ENCODE measurements around the gene ARHGEF28.

Gene ARHGEF28

GRCh38 chr5:73822278-73822988, 196.4 kb downstream of the ARHGEF28 start:
- DNase-seq, result no peak

DNA sequence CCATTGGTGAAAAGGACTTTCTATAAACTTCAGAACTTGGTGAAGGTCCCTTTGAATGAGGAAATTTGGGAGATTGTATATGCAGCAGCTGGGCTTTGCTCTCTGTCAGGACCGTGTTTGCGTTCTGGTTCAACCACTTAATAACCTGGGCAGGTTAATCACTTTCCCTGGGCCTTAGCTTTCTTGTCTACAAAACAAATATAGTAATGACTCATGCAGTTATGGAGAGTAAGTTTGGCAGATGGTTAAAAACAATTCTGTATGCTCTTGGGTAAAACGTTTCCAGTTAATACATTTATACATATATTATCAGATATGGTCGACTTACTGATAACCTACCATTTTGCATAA, 197.0 kb downstream of the ARHGEF28 start:
- no peak for DNase-seq

DNA sequence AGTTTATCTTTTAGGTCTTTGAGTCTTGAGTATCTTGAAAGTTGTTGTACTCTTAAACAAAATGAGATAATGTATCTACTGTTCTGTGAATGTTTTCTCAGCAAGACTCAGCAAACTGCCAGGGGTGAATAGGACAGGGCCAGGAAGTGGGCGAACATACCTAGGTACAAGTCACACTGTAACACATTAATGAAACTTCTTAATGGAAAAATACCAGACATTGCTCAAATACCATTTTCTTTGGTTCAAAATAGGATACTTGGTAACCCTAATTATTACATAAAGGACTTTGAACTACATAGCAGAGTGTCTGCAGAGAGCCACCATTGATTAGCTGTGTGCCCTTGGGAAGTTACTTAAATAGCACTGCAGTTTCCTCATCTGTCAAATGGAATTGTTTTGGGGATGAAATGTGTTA, 197.5 kb downstream of the ARHGEF28 start:
- no peak for DNase-seq

GRCh38 chr5:73825199-73825598, 199.2 kb downstream of the ARHGEF28 start:
- no peak for DNase-seq

DNA sequence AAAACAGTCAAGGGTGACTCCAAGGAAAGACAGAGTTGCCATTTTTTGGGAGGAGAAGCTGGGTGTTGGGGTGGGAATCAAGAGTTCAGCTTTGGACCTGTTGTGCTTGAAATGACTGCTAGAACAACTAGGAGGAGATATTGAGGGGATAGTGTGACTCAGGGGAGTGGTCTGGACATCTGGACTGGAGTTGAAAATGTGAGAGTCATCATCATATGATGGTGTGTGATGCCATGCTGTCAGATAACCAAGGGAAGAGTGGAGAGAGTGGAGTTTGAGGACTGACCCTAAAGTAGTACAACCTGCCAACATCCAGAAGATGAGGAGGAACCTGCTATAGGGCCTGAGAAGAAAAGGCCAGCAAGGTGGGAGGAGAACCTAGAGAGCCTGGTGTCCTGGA, 199.7 kb downstream of the ARHGEF28 start:
- no peak for DNase-seq

GRCh38 chr5:73826301-73827105, 200.5 kb downstream of the ARHGEF28 start:
- DNase-seq, result no peak

GRCh38 chr5:73827106-73827450, 201.1 kb downstream of the ARHGEF28 start:
- no peak for DNase-seq

DNA sequence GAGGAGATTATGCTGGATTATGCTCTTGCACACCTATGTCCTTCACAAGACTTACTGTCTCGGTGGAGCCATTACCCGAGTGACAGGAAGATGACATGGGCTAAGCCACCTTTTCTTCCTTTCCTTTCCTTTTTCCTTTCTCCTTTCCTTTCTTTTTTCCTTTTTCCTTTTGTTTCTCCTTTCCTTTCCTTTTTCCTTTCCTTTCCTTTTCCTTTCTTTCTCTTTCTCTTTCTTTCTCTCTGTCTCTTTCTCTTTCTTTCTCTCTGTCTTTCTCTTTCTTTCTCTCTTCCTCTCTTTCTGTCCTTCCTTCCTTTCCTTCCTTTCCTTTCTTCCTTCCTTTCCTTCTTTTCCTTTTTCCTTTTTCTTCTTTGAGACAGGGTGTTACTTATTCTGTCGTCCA, 202.5 kb downstream of the ARHGEF28 start:
- no peak for DNase-seq

- no peak for DNase-seq
These were observed 204.7 kb downstream of the ARHGEF28 start for GRCh38 chr5:73830646-73831045.

GRCh38 chr5:73831066-73831465, 205.1 kb downstream of the ARHGEF28 start:
- no peak for DNase-seq

GRCh38 chr5:73834693-73835092, 208.7 kb downstream of the ARHGEF28 start:
- DNase-seq, result no peak

DNA sequence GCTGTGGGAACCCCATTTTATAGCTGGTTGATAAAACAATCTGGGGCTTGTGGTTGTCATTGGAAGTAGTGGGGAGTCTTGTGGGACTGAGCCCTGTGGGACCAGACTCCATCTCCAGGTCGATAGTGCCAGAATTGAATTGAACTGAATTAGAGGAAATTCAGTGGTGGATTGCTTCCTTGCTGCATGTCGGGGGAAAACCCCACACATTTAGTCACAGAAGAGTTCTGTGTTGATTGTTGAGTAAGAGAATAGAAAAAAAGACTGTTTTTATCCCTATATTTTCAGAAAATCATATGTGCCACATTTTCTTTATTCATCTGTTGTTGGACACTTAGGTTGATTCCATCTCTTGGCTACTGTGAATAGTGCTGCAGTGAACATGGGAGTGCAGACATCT, 209.7 kb downstream of the ARHGEF28 start:
- no peak for DNase-seq

GRCh38 chr5:73836607-73837006, 210.6 kb downstream of the ARHGEF28 start:
- no peak for DNase-seq

- DNase-seq, result no peak
These were observed 212.9 kb downstream of the ARHGEF28 start for GRCh38 chr5:73838901-73839300.

DNA sequence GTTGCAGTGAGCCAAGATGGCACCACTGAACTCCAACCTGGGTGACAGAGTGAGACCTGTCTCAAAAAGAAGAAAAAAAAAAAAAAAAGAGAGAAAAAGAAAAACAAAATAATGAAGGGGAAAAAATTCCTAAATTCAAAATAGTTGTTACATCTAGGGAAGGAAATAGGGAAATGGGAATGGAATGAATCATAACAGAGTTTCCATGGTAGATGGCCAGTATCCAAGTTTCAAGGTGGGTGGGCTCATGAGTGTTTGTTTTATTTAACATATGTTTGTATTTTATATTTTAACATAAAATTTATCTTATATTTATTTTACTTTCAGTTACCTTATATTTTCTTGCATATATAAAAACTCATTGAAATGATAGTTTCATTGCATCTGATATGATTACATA, 215.6 kb downstream of the ARHGEF28 start:
- no peak for DNase-seq

GRCh38 chr5:73844165-73844564, 218.2 kb downstream of the ARHGEF28 start:
- no peak for DNase-seq

- no peak for DNase-seq
These were observed 225.6 kb downstream of the ARHGEF28 start for GRCh38 chr5:73851471-73852181.

DNA sequence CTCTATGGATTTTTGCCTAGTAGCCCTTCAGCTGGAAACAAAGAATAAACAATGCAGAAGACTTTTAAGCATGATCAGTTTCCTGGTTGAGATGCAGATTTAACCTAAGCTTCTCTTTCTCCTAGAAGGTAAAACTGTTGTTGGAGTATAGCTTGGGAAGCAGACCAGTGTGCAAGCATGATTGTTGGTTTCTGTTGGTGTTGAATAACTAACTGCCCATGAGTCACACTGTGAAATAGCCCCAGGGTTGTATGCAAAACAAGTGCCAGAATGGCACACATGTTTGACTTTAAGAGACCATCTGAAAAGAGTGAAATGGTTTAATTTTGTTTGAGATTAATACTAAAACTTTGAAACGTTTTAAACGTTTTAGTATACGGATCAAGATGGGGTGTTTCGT, 227.1 kb downstream of the ARHGEF28 start:
- no peak for DNase-seq

- no peak for DNase-seq
These were observed 231.0 kb downstream of the ARHGEF28 start for GRCh38 chr5:73856997-73857396.

GRCh38 chr5:73857446-73857845, 231.4 kb downstream of the ARHGEF28 start:
- no peak for DNase-seq

GRCh38 chr5:73858054-73858453, 232.1 kb downstream of the ARHGEF28 start:
- no peak for DNase-seq

DNA sequence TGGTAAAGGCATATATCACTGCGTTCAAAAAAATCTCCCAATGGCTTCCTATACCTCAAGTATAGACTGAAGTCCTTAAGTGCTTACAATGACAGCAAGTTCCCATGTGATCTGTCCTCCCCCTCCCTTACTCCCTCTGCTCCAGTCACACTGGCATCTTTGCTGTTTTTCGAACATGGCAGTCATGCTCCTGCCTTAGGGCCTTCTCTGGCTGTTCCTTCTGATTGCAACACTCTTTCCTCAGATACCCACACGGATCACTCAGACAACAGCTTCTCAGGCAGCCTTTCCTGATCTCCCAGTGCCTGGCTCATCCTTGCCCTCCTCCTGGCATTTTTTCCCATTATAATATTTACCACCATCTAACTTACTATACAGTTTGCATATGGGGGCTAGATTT, 232.8 kb downstream of the ARHGEF28 start:
- no peak for DNase-seq

- DNase-seq, result no peak
These were observed 233.7 kb downstream of the ARHGEF28 start for GRCh38 chr5:73859696-73860095.

Data from CD4-positive, alpha-beta T cell treated with Interleukin-4 for 1 hour (primary cell).